LoVo (cell line): Measurements from ENCODE around the gene SWSAP1.

ENCODE experiments used
- DNase-seq: peaks from one replicate; pipeline ENCODE4 v3.0.0-alpha.2; 2016; ENCODE audit warnings: low spot score

The SWSAP1 gene

DNA sequence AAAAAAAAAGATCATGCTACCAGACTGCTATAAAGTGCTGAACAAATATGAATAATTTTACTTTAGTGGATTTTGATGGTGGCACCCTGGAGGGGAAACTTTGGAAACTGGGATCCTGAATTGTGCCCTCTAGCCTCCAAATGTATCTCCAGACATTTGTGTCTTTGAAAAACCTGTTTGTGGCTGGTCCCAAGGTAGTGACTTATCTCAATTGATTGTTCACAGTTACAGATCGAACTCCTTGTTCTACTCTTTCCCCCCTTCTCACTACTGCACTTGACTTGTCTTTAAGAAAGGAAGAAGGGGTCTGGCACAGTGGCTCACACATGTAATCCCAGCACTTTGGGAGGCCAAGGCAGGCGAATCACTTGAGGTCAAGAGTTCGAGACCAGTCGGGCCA lies 34.1 kb downstream of the SWSAP1 start:
- DNase-seq, result no peak

DNA sequence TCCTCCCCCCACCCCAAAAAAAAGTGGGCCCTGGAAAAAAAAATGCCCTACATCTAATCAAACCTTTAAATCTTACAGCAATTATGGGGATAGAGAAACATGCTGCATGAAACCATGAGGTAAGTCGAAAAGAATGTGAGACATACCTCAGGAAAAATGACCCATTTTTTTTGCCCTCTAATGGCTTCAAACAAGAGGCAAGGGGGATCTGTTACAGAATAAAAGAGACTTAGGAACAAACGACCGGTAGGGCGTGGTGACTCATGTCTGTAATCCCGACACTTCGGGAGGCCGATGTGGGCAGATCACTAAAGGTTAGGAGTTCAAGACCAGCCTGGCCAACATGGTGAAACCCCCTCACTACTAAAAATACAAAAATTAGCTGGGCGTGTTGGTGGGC lies 36.2 kb downstream of the SWSAP1 start:
- DNase-seq, result no peak

DNA sequence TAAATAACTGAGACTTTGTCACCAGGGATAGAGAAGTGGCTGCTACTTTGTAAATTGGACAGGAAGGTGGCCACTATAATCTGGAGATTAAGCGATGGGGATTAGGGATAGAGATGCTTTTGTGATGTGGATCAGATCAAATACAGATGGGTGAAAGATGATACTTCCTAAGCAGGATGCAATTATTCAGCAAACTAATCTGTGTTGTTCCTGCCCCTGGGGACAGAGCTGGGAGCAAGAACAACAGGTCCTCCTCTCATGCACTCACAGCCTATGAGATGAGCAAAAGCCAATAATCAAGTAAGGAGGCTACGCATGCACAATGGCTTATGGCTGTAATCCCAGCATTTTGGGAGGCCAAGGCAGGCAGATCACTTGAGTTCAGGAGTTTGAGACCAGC lies 40.1 kb downstream of the SWSAP1 start:
- no peak for DNase-seq

DNA sequence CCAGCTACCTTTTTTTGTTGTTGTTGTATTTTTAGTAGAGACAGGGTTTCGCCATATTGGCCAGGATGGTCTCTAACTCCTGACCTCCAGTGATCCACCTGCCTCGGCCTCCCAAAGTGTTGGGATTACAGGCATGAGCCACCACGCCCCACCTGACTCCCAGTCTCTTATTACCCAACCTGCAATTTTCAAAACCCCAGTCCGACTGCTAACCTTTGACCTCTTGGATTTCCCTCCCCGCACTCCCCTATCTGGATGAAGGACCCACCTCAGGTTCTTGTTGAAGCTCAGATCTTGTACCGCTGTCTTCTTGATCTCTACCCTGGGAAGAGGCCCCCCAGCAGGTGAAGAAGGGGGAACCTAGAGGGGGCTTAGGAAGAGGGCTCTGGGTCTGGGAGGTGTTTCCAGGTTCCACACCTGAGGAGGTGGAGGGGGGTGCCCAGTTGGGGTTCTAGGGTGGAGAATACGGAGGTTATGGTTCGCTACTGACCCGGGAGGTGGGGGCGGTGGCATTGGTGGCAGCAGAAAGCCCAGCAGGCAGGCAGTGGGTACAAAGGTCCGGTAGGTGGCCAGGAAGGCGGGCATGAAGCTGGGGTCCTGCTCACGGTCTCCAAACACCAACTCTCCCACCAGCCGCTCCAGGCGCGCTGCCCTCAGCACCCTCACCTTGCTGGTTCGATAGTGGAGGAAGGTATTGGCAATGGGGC lies 42.0 kb downstream of the SWSAP1 start:
- DNase-seq, result no peak

DNA sequence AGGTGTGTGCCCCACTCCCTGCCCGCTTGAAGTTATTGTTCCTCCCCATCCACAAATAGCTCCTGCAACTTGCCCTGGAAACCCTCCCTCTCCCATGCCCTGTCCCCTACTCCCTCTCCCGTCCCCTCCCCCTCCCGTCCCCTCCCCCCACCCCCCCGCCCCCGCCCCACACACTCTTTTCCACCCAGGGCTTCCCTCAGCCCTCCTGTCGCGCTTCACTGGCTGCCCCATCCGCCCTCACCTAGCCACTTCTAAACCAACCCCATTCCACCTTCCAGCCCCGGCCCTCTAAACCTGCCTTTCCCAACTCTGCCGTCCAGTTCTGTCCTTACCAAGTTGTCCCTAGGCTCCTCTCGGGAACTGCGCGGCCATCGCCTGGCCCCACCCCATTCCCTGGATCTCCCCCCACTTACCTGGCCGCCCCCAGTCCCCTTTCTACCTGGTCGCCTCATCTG lies 43.7 kb downstream of the SWSAP1 start:
- no peak for DNase-seq

DNA sequence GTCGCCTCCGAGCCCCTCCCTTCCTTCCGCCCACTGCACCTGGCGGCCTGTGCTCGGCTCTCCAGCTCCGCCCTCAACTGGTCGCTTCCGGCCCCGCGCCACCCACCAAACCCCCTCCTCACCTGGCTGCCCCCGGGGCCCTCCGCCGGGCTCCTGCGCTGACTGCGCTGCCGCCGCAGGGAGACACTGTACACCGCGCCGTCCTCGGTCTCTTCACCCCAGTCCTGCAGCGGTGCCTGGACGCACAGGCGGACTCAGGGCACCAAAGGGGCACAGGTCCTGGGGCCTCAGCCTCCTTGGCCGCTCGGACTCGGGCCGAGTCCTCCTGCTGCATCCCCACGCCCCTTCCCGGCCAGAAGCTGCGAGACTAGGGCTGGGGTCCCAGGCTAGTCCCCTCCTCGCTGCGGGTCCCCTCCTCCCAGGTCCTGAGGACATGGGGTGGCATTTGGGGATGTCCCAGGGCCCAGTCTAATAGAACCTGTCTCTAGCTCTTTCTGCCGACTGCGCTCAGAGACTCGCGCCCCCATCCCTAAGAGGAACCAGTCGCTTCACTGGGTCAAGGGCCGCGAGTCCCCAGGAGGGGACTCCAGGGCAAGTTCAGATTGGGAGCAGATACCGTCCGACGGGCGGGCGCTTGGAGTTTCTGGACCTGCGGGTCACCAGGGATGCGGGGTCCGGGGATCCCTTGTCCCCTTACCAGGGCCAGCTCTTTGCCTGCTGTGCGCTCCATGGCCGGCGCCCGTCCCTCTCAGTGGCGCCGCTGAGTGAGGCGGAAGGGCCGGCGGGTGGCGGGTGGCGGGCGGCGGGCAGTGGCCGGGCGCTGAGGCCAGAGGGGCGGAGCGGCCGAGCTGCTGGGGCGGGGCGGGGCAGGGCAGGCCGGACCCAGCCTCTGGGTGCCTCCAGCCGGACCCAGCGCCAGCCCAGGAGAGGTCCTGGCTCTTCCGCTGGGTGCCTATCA lies 44.4 kb downstream of the SWSAP1 start, which contains the start of gene RGL3:
Gene RGL3 (minus strand): TSS at position 766 of the 958 bp plus-strand sequence. CDS start 36 bp downstream, at position 730.
- DNase-seq, result peak; percentile 26

DNA sequence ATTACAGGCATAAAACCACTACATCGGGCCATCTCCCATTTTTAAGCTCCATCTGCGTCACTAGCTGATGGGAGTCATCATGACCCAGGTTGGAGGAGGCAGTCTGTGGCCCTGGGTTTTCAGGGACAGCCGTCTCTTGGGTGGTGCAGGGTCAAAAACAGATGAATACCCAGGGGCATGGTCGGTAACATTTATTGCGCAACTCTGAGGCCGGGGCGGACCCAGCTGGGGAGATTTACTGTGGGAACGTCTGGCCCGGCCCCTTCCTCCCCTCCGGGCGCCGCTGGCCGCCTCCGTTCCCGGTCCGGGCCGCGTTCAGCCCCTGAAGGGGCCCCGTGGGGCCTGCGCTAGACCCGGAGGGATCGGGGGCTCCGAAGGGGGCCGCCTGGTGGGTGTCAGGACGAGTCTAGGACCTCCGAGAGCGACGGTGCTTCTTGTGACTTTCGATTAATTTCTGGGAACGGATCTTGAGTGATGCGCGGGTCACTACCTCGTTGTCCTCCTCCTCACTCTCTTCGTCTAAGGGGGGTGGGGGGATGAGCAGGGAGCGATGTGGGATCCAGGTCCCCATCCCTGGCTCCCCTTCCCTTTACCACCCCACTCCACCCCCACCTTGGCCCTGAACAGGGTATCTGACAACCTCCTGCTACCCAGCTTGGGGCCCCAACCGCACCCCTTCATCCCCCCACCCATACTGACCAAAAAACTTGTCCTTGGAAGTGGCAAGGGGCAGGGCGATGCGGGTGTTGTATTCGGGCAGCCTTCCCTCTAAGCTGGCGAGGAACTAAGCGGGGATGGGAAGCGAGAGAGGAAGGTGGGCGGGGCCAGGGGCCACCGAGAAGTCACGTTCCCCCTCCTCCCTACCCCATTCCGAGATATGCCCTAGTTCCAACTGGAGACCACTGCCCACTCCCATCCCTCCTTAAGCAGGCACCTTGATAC lies 46.2 kb downstream of the SWSAP1 start:
- DNase-seq, result no peak

DNA sequence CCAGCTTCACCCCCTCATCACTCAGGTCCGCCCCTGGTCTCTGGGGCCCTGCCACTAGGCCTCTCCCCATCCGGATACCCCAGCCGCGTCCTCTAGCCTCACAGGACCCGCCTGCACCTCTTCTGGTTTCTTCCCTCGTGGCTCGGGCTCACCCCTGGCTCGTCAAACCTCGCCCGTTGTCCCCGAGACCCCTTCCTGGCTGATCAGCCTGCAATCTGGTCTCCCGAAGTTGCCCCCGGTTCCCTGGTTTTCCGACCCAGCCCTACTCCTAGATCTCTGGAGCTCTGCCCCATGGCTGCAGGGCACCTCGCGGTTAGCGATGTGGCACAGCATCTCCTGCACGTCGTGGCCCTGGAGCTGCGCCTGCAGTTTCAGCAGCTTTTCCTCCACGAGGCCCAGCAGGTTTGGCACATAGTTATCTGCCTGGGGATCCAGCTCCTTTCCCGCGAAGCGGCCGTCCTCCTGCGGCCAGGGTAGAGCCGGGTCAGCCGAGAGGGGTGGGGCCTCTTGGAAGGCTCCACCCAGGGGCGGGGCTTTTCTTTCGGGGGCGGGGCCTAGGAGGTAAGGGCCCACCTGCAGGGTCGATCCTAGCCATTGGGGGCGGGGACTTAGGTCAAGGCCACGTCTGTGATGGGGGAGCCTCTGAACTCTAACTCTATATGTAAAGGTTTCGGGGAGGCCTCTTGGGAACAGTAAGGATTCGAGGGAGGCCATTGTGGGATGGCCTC lies 47.1 kb downstream of the SWSAP1 start:
- no peak for DNase-seq

DNA sequence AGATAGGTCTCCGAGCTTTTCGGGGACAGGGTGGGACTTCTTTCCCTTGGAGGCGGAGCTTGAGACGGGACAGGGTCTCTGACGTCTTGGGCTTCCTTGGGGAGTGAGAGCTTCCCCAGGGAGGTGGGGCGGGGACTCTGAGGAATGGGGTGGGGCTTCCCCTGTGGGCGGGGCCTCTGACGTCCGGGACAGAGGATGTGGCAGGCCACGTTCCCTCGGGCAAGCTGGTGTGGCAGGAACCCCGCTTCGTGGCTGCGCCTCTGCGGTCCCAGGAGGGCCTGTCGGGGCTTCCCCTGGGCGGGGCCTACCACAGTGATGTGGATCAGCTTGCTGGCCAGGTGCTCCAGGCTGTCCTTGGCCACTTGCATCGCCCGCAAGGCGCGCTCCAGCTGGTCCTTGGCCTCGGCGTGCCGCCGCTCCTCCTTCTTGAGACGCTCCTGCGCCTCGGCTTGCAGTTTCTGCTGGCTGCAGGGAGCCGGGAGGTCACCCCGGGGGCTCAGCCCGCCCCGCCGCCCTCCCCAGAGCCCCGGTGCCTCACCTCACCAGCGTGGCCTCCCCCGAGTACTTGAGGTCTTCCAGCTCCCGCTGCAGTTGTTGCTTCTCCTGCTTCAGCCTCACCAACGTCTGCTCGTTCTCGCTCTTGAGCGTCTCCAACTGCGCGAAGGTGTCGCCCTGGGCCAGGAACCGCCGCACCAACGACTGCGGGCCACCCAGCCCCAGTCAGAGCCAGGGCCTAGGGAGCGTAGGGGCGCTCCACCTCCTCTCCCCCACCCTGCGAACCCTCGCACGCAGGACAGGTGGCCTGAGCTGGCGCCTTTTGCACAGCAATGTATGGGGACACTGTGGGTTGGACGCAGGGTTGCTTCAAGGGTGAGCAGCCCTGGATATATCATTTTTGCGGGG lies 47.9 kb downstream of the SWSAP1 start:
- DNase-seq, result no peak

DNA sequence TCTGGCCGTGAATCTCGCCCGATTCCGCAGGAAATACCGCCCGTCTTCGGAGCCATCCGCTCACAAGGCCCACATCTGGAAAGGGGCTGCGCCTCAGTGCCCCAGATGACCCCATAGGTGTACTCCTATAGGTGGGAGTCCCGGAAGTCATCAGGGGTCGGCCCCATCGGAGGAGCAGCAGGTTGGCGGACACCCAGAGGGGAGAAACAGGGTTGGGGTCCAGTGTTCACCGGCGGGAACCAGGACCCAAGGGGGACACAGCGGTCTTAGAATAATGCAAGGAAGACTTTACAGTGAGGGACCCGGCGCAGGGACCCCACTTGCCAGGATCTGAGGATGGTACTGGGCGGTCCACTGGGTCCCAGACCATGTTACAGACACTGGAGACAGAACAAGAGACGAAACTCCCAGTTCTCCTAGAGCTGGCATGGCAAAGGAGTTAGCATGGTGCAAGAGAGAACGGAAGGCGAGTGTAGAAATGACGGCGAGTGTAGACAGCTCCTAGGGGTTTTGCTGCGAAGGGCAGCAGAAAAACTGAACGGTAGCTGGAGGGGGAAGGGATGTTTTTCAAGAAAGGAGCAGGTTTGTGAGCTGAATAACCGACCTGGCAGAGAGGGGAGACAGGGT lies 48.8 kb downstream of the SWSAP1 start:
- no peak for DNase-seq

DNA sequence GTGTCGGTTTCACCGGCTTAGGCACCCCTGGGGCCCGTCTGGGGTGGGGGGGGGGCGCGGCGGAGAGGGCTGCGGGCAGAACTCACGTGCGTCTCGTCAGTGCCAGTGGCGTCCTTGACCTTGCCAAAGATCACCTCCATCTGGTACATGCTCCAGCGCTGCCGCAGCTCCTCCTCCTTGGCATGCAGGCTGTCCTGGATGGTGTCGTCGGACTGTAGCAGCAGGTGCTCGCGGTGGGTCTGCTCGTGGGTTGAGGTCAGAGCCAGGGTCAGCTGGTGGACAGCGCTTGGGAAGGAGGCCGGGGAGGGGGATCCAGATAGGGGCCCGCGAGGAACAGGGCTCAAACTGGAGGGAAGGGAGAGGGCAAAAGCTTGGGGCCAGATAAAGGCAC lies 49.3 kb downstream of the SWSAP1 start:
- no peak for DNase-seq
